ENCODE results near the gene H1-8.

H1-8 gene

GRCh38 chr3:129502641-129503408 lies 40.1 kb upstream of the H1-8 start:
- Histone ChIP-seq H3K27me3 (ENCODE audit: control insufficient read depth in 2 of 2, insufficient read depth in 2 of 2, low read length in 2 of 2) (no peaks in the 10 kb centered on the region), H3K9ac (ENCODE audit: low read depth in 1 of 2, low read length in 2 of 2) (no peak overlapping the region), H3K4me1 (ENCODE audit: control insufficient read depth in 2 of 2, insufficient read depth in 2 of 2, low read length in 2 of 2) (no peaks in the 10 kb centered on the region), H3K4me3 (ENCODE audit: low read length in 2 of 2) (no peak overlapping the region), H3K27ac (ENCODE audit: low read depth in 2 of 2, low read length in 2 of 2) (no peak overlapping the region), H3K9me3 (ENCODE audit: control insufficient read depth in 2 of 2, low read length in 2 of 2) (no peaks in the 10 kb centered on the region), H3K36me3 (ENCODE audit: control insufficient read depth in 2 of 2, insufficient read depth in 2 of 2, low read length in 2 of 2) (peaks cover 22 to 43% of the 10 kb centered on the region in 2 donors)

- Histone ChIP-seq H3K9me3 (ENCODE audit: control insufficient read depth in 2 of 2, low read length in 2 of 2) (no peaks in the 10 kb centered on the region), H3K27ac (ENCODE audit: low read depth in 2 of 2, low read length in 2 of 2) (no peak overlapping the region), H3K36me3 (ENCODE audit: control insufficient read depth in 2 of 2, insufficient read depth in 2 of 2, low read length in 2 of 2) (peaks cover 24 to 45% of the 10 kb centered on the region in 2 donors), H3K4me1 (ENCODE audit: control insufficient read depth in 2 of 2, insufficient read depth in 2 of 2, low read length in 2 of 2) (no peaks in the 10 kb centered on the region), H3K9ac (ENCODE audit: low read depth in 1 of 2, low read length in 2 of 2) (no peak overlapping the region), H3K27me3 (ENCODE audit: control insufficient read depth in 2 of 2, insufficient read depth in 2 of 2, low read length in 2 of 2) (no peaks in the 10 kb centered on the region), H3K4me3 (ENCODE audit: low read length in 2 of 2) (no peak overlapping the region)
Observed at GRCh38 chr3:129503471-129504291, 39.3 kb upstream of the H1-8 start.

- no peak overlapping the region for H3K4me3 ChIP-seq (ENCODE audit: low read length in 2 of 2)
- peaks cover 24 to 45% of the 10 kb centered on the region in 2 donors for H3K36me3 ChIP-seq (ENCODE audit: control insufficient read depth in 2 of 2, insufficient read depth in 2 of 2, low read length in 2 of 2)
- no peak overlapping the region for H3K27ac ChIP-seq (ENCODE audit: low read depth in 2 of 2, low read length in 2 of 2)
- H3K9me3 ChIP-seq (ENCODE audit: control insufficient read depth in 2 of 2, low read length in 2 of 2), result no peaks in the 10 kb centered on the region
- no peaks in the 10 kb centered on the region for H3K27me3 ChIP-seq (ENCODE audit: control insufficient read depth in 2 of 2, insufficient read depth in 2 of 2, low read length in 2 of 2)
- H3K4me1 ChIP-seq (ENCODE audit: control insufficient read depth in 2 of 2, insufficient read depth in 2 of 2, low read length in 2 of 2), result no peaks in the 10 kb centered on the region
- H3K9ac ChIP-seq (ENCODE audit: low read depth in 1 of 2, low read length in 2 of 2), result no peak overlapping the region
Observed at GRCh38 chr3:129504471-129505100, 38.4 kb upstream of the H1-8 start.

GRCh38 chr3:129505341-129505740 lies 37.6 kb upstream of the H1-8 start:
- Histone ChIP-seq H3K27ac (ENCODE audit: low read depth in 2 of 2, low read length in 2 of 2) (no peak overlapping the region), H3K4me1 (ENCODE audit: control insufficient read depth in 2 of 2, insufficient read depth in 2 of 2, low read length in 2 of 2) (no peaks in the 10 kb centered on the region)

GRCh38 chr3:129506231-129506742 lies 36.7 kb upstream of the H1-8 start:
- Histone ChIP-seq H3K27me3 (ENCODE audit: control insufficient read depth in 2 of 2, insufficient read depth in 2 of 2, low read length in 2 of 2) (no peaks in the 10 kb centered on the region), H3K4me1 (ENCODE audit: control insufficient read depth in 2 of 2, insufficient read depth in 2 of 2, low read length in 2 of 2) (no peaks in the 10 kb centered on the region), H3K9me3 (ENCODE audit: control insufficient read depth in 2 of 2, low read length in 2 of 2) (no peaks in the 10 kb centered on the region), H3K9ac (ENCODE audit: low read depth in 1 of 2, low read length in 2 of 2) (no peak overlapping the region), H3K36me3 (ENCODE audit: control insufficient read depth in 2 of 2, insufficient read depth in 2 of 2, low read length in 2 of 2) (peaks cover 17 to 44% of the 10 kb centered on the region in 2 donors), H3K27ac (ENCODE audit: low read depth in 2 of 2, low read length in 2 of 2) (no peak overlapping the region), H3K4me3 (ENCODE audit: low read length in 2 of 2) (no peak overlapping the region)

More at GRCh38 chr3:129505341-129505740, 37.6 kb upstream of the H1-8 start:
- H3K36me3 ChIP-seq (ENCODE audit: control insufficient read depth in 2 of 2, insufficient read depth in 2 of 2, low read length in 2 of 2), result peaks cover 17 to 45% of the 10 kb centered on the region in 2 donors
- H3K4me3 ChIP-seq (ENCODE audit: low read length in 2 of 2), result no peak overlapping the region
- H3K27me3 ChIP-seq (ENCODE audit: control insufficient read depth in 2 of 2, insufficient read depth in 2 of 2, low read length in 2 of 2), result no peaks in the 10 kb centered on the region
- H3K9me3 ChIP-seq (ENCODE audit: control insufficient read depth in 2 of 2, low read length in 2 of 2), result no peaks in the 10 kb centered on the region
- H3K9ac ChIP-seq (ENCODE audit: low read depth in 1 of 2, low read length in 2 of 2), result no peak overlapping the region

- Histone ChIP-seq H3K27ac (ENCODE audit: low read depth in 2 of 2, low read length in 2 of 2) (no peak overlapping the region), H3K9ac (ENCODE audit: low read depth in 1 of 2, low read length in 2 of 2) (no peak overlapping the region), H3K36me3 (ENCODE audit: control insufficient read depth in 2 of 2, insufficient read depth in 2 of 2, low read length in 2 of 2) (peaks cover 17 to 49% of the 10 kb centered on the region in 2 donors), H3K4me1 (ENCODE audit: control insufficient read depth in 2 of 2, insufficient read depth in 2 of 2, low read length in 2 of 2) (no peaks in the 10 kb centered on the region), H3K4me3 (ENCODE audit: low read length in 2 of 2) (no peak overlapping the region), H3K9me3 (ENCODE audit: control insufficient read depth in 2 of 2, low read length in 2 of 2) (no peaks in the 10 kb centered on the region), H3K27me3 (ENCODE audit: control insufficient read depth in 2 of 2, insufficient read depth in 2 of 2, low read length in 2 of 2) (no peaks in the 10 kb centered on the region)
Observed at GRCh38 chr3:129507181-129507831, 35.7 kb upstream of the H1-8 start.

GRCh38 chr3:129512595-129512994 lies 30.4 kb upstream of the H1-8 start:
- no peaks in the 10 kb centered on the region for H3K9me3 ChIP-seq (ENCODE audit: control insufficient read depth in 2 of 2, low read length in 2 of 2)
- no peak overlapping the region for H3K4me3 ChIP-seq (ENCODE audit: low read length in 2 of 2)
- no peak overlapping the region for H3K27ac ChIP-seq (ENCODE audit: low read depth in 2 of 2, low read length in 2 of 2)
- no peaks in the 10 kb centered on the region for H3K4me1 ChIP-seq (ENCODE audit: control insufficient read depth in 2 of 2, insufficient read depth in 2 of 2, low read length in 2 of 2)
- no peaks in the 10 kb centered on the region for H3K27me3 ChIP-seq (ENCODE audit: control insufficient read depth in 2 of 2, insufficient read depth in 2 of 2, low read length in 2 of 2)
- H3K9ac ChIP-seq (ENCODE audit: low read depth in 1 of 2, low read length in 2 of 2), result no peak overlapping the region
- H3K36me3 ChIP-seq (ENCODE audit: control insufficient read depth in 2 of 2, insufficient read depth in 2 of 2, low read length in 2 of 2), result peaks cover 2 to 35% of the 10 kb centered on the region in 2 donors

GRCh38 chr3:129513705-129514104 lies 29.3 kb upstream of the H1-8 start:
- H3K9ac ChIP-seq (ENCODE audit: low read depth in 1 of 2, low read length in 2 of 2), result no peak overlapping the region
- no peaks in the 10 kb centered on the region for H3K27me3 ChIP-seq (ENCODE audit: control insufficient read depth in 2 of 2, insufficient read depth in 2 of 2, low read length in 2 of 2)
- H3K4me1 ChIP-seq (ENCODE audit: control insufficient read depth in 2 of 2, insufficient read depth in 2 of 2, low read length in 2 of 2), result no peaks in the 10 kb centered on the region
- peaks cover 0 to 33% of the 10 kb centered on the region in 2 donors for H3K36me3 ChIP-seq (ENCODE audit: control insufficient read depth in 2 of 2, insufficient read depth in 2 of 2, low read length in 2 of 2)
- no peaks in the 10 kb centered on the region for H3K9me3 ChIP-seq (ENCODE audit: control insufficient read depth in 2 of 2, low read length in 2 of 2)
- H3K27ac ChIP-seq (ENCODE audit: low read depth in 2 of 2, low read length in 2 of 2), result no peak overlapping the region
- H3K4me3 ChIP-seq (ENCODE audit: low read length in 2 of 2), result no peak overlapping the region

- H3K9ac ChIP-seq (ENCODE audit: low read depth in 1 of 2, low read length in 2 of 2), result no peak overlapping the region
- peaks cover 0 to 33% of the 10 kb centered on the region in 2 donors for H3K36me3 ChIP-seq (ENCODE audit: control insufficient read depth in 2 of 2, insufficient read depth in 2 of 2, low read length in 2 of 2)
- H3K9me3 ChIP-seq (ENCODE audit: control insufficient read depth in 2 of 2, low read length in 2 of 2), result no peaks in the 10 kb centered on the region
- H3K4me1 ChIP-seq (ENCODE audit: control insufficient read depth in 2 of 2, insufficient read depth in 2 of 2, low read length in 2 of 2), result no peaks in the 10 kb centered on the region
- H3K27ac ChIP-seq (ENCODE audit: low read depth in 2 of 2, low read length in 2 of 2), result no peak overlapping the region
- no peaks in the 10 kb centered on the region for H3K27me3 ChIP-seq (ENCODE audit: control insufficient read depth in 2 of 2, insufficient read depth in 2 of 2, low read length in 2 of 2)
- H3K4me3 ChIP-seq (ENCODE audit: low read length in 2 of 2), result no peak overlapping the region
Observed at GRCh38 chr3:129514110-129514509, 28.9 kb upstream of the H1-8 start.
